Right atrium auricular region (tissue), 2 donors: Measurements from ENCODE around the gene HOPX. TPM values are rescaled to one million over a fixed set of nuclear protein-coding genes. Genes with fewer than 3 reads are reported as not detected.

Experiments used
- DNase-seq: peaks from one replicate; pipeline ENCODE4 v3.0.0-alpha.2; 2019; ENCODE audit warnings: low spot score
- H3K27ac ChIP-seq, 2 donors: fragments of 200-600 bp; sonication (generic); 1 replicate in 1 of 2; 2 replicates in 1 of 2; pipeline ENCODE4 v1.5.1; 2016 to 2019
- H3K27me3 ChIP-seq, 2 donors: fragments of 200-600 bp; sonication (generic); one replicate each; pipeline versions ENCODE4 v1.5.1 to v1.6.0; 2017 to 2019
- H3K36me3 ChIP-seq: fragments of 200-600 bp; sonication (generic); one replicate; pipeline ENCODE4 v1.5.1; 2016
- H3K4me1 ChIP-seq, 2 donors: fragments of 200-600 bp; sonication (generic); one replicate each; pipeline versions ENCODE4 v1.5.1 to v1.6.0; 2017 to 2019
- H3K4me3 ChIP-seq, 2 donors: fragments of 200-600 bp; sonication (generic); 1 replicate in 1 of 2; 2 replicates in 1 of 2; pipeline ENCODE4 v1.5.1; 2017 to 2019; ENCODE audit warnings: mild to moderate bottlenecking in 1 of 2, moderate library complexity in 1 of 2
- H3K9me3 ChIP-seq, 2 donors: fragments of 200-600 bp; sonication (generic); one replicate each; pipeline ENCODE4 v1.5.1; 2019
- CTCF ChIP-seq, 2 donors: fragments of 200-600 bp; sonication (generic); IDR thresholded peaks; one replicate each; pipeline ENCODE4 v1.5.1; 2019; ENCODE audit warnings: antibody characterized with exemption in 2 of 2
- total RNA-seq, 2 donors: library from RNA; depleted of rRNA; stranded (reverse); fragments of >200 nt; gene quantifications; one replicate each; pipeline ENCODE4 v1.1.0, GENCODE V29; 2016

HOPX gene
- total RNA-seq, 2 donors from 2014 or later = 7.8 to 203 TPM

GRCh38 chr4:56657128-56657527 is 24.0 kb downstream of the HOPX start:
- no peak for TF ChIP-seq CTCF (IDR thresholded peaks at IDR 0.05)
- no peak overlapping the region for H3K27ac ChIP-seq
- no peaks in the 10 kb centered on the region for H3K9me3 ChIP-seq
- H3K36me3 ChIP-seq = no peaks in the 10 kb centered on the region
- H3K4me3 ChIP-seq = no peak overlapping the region
- no peaks in the 10 kb centered on the region for H3K27me3 ChIP-seq
- DNase-seq = no peak
- H3K4me1 ChIP-seq = peaks cover 0 to 27% of the 10 kb centered on the region in 2 donors

- no peak for TF ChIP-seq CTCF (IDR thresholded peaks at IDR 0.05)
- H3K4me1 ChIP-seq = peaks cover 0 to 27% of the 10 kb centered on the region in 2 donors
- H3K4me3 ChIP-seq = peak overlapping the region; percentile 41 to 59
- no peak for DNase-seq
- no peaks in the 10 kb centered on the region for H3K36me3 ChIP-seq
- no peak overlapping the region for H3K27ac ChIP-seq
- no peaks in the 10 kb centered on the region for H3K9me3 ChIP-seq
- no peaks in the 10 kb centered on the region for H3K27me3 ChIP-seq
Measured at GRCh38 chr4:56656346-56656643, 24.8 kb downstream of the HOPX start.

GRCh38 chr4:56655627-56656345 is 25.3 kb downstream of the HOPX start:
- DNase-seq = no peak
- peaks cover 0 to 27% of the 10 kb centered on the region in 2 donors for H3K4me1 ChIP-seq
- no peak for TF ChIP-seq CTCF (IDR thresholded peaks at IDR 0.05)
- H3K9me3 ChIP-seq = no peaks in the 10 kb centered on the region
- H3K4me3 ChIP-seq = peak overlapping the region; percentile 41 to 59
- no peaks in the 10 kb centered on the region for H3K27me3 ChIP-seq
- peak overlapping the region in 1 of 2 donors; percentile 19 for H3K27ac ChIP-seq
- no peaks in the 10 kb centered on the region for H3K36me3 ChIP-seq

GRCh38 chr4:56655209-56655626 is 25.9 kb downstream of the HOPX start:
- H3K27me3 ChIP-seq = no peaks in the 10 kb centered on the region

GRCh38 chr4:56654238-56654632 is 26.9 kb downstream of the HOPX start:
- Histone ChIP-seq H3K4me3 (no peak overlapping the region), H3K9me3 (no peaks in the 10 kb centered on the region), H3K4me1 (peaks cover 0 to 27% of the 10 kb centered on the region in 2 donors), H3K27me3 (no peaks in the 10 kb centered on the region), H3K36me3 (no peaks in the 10 kb centered on the region), H3K27ac (no peak overlapping the region)
- TF ChIP-seq CTCF (IDR thresholded peaks at IDR 0.05) = no peak
- no peak for DNase-seq

More at GRCh38 chr4:56655209-56655626, 25.9 kb downstream of the HOPX start:
- peak overlapping the region in 1 of 2 donors; percentile 19 for H3K27ac ChIP-seq
- H3K4me3 ChIP-seq = peak overlapping the region; percentile 41 to 59
- no peak for DNase-seq
- no peak for TF ChIP-seq CTCF (IDR thresholded peaks at IDR 0.05)
- no peaks in the 10 kb centered on the region for H3K36me3 ChIP-seq
- H3K4me1 ChIP-seq = peaks cover 0 to 27% of the 10 kb centered on the region in 2 donors
- no peaks in the 10 kb centered on the region for H3K9me3 ChIP-seq
